Suprapubic skin (tissue), 4 donors: ENCODE results near the gene B9D1. TPM values are rescaled to one million over a fixed set of nuclear protein-coding genes. Genes with fewer than 3 reads are reported as not detected.
A peak's percentile ranks its signal among the peaks of the same experiment; 100 is the strongest.

Source experiments
- DNase-seq, 2 donors: peaks; one replicate each; pipeline ENCODE4 v3.0.0-alpha.2; 2019; ENCODE audit warnings: low spot score in 2 of 2
- H3K27ac ChIP-seq: fragments of 200-600 bp; sonication (generic); one replicate; pipeline ENCODE4 v1.5.1; 2019
- H3K27me3 ChIP-seq: fragments of 200-600 bp; sonication (generic); one replicate; pipeline ENCODE4 v1.5.1; 2019
- H3K36me3 ChIP-seq: fragments of 200-600 bp; sonication (generic); one replicate; pipeline ENCODE4 v1.5.1; 2019
- H3K4me1 ChIP-seq: fragments of 200-600 bp; sonication (generic); one replicate; pipeline ENCODE4 v1.5.1; 2019
- H3K4me3 ChIP-seq: fragments of 200-600 bp; sonication (generic); one replicate; pipeline ENCODE4 v1.5.1; 2019; ENCODE audit warnings: mild to moderate bottlenecking
- H3K9me3 ChIP-seq: fragments of 200-600 bp; sonication (generic); one replicate; pipeline ENCODE4 v1.5.1; 2019
- CTCF ChIP-seq, 2 donors: fragments of 200-600 bp in 1 of 2; fragments of 450-650 bp in 1 of 2; sonication (generic) in 1 of 2; IDR thresholded peaks; one replicate each; pipeline ENCODE4 v1.5.1; 2016 to 2019; ENCODE audit warnings: antibody characterized with exemption in 2 of 2, mild to moderate bottlenecking in 1 of 2, moderate library complexity in 1 of 2
- EP300 ChIP-seq: sonication (generic); formaldehyde crosslinking; IDR thresholded peaks from one replicate; pipeline ENCODE4 v1.6.1; 2017; ENCODE audit warnings: antibody characterized with exemption
- POLR2A ChIP-seq, 2 donors: fragments of 450-650 bp; IDR thresholded peaks; one replicate each; pipeline ENCODE4 v1.6.1; 2017; ENCODE audit warnings: antibody characterized with exemption in 2 of 2, mild to moderate bottlenecking in 2 of 2, moderate library complexity in 2 of 2
- POLR2AphosphoS5 ChIP-seq, 3 donors: sonication (generic); formaldehyde crosslinking; IDR thresholded peaks; one replicate each; pipeline ENCODE4 v1.6.1; 2017; ENCODE audit warnings: antibody characterized with exemption in 3 of 3
- WGBS: methylation state at CpG from one replicate; pipeline ENCODE4 v1.1.5; 2018; 5-methylcytosine and 5-hydroxymethylcytosine counted together
- total RNA-seq, 4 donors: library from RNA; depleted of rRNA; stranded (reverse); fragments of >200 nt; gene quantifications; one replicate each; pipeline ENCODE4 v1.1.0, GENCODE V29; 2016

B9D1 gene
- total RNA-seq, 4 donors from 2014 or later: 10.7 to 21.7 (median 17.3) TPM

DNA sequence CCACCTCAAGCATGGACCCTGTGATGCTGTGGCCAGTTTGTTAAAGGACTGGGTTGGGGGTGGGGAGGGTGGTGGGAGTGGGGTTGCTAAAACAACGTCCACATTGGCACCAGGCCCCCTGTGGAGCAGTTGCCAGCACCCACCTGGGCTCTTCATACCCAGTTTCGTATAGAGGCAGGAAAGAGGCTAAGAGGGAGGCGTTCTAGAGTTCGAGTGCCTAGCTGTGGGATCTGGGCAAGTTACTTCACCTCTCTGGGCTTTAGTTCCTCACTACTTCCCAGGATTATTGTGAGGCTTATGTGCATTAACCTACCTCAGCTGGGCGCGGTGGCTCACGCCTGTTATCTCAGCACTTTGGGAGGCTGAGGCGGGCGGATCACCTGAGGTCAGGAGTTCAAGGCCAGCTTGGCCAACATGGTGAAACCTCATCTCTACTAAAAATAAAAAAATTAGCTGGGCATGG, 23.0 kb upstream of the B9D1 start:
- TF ChIP-seq CTCF (IDR thresholded peaks at IDR 0.05) (no peak), EP300 (no peak), POLR2AphosphoS5 (IDR thresholded peaks at IDR 0.05) (no peak), POLR2A (IDR thresholded peaks at IDR 0.05) (no peak)
- WGBS: 42% methylated on average over 3 of the region's 9 CpGs
- peak overlapping the region; percentile 6 for H3K4me3 ChIP-seq
- H3K36me3 ChIP-seq: peaks cover 31% of the 10 kb centered on the region
- peak in 1 of 2 donors; percentile 64 for DNase-seq
- no peaks in the 10 kb centered on the region for H3K9me3 ChIP-seq
- no peaks in the 10 kb centered on the region for H3K27me3 ChIP-seq
- H3K27ac ChIP-seq: peak overlapping the region; percentile 93
- peaks cover 76% of the 10 kb centered on the region for H3K4me1 ChIP-seq

GRCh38 chr17:19384723-19385391, 22.3 kb upstream of the B9D1 start:
- Histone ChIP-seq H3K4me1 (peaks cover 78% of the 10 kb centered on the region), H3K36me3 (peaks cover 38% of the 10 kb centered on the region), H3K4me3 (peak overlapping the region; percentile 6), H3K9me3 (no peaks in the 10 kb centered on the region), H3K27ac (peak overlapping the region; percentile 93), H3K27me3 (no peaks in the 10 kb centered on the region)
- TF ChIP-seq POLR2AphosphoS5 (IDR thresholded peaks at IDR 0.05) (peak; percentile 7 to 87 (median 66)), CTCF (IDR thresholded peaks at IDR 0.05) (no peak), POLR2A (IDR thresholded peaks at IDR 0.05) (no peak), EP300 (no peak)
- DNase-seq: peak; percentile 93 to 95
- WGBS: 25% methylated on average over 16 of the region's 16 CpGs

GRCh38 chr17:19383681-19384470, 21.4 kb upstream of the B9D1 start:
- H3K9me3 ChIP-seq: no peaks in the 10 kb centered on the region
- H3K4me1 ChIP-seq: peaks cover 80% of the 10 kb centered on the region
- WGBS: 88% methylated on average over 2 of the region's 6 CpGs
- TF ChIP-seq POLR2AphosphoS5 (IDR thresholded peaks at IDR 0.05): no peak
- no peak for TF ChIP-seq CTCF (IDR thresholded peaks at IDR 0.05)
- no peak for TF ChIP-seq EP300
- TF ChIP-seq POLR2A (IDR thresholded peaks at IDR 0.05): no peak
- peaks cover 42% of the 10 kb centered on the region for H3K36me3 ChIP-seq
- peak overlapping the region; percentile 93 for H3K27ac ChIP-seq
- no peaks in the 10 kb centered on the region for H3K27me3 ChIP-seq
- peak in 1 of 2 donors; percentile 75 for DNase-seq
- no peak overlapping the region for H3K4me3 ChIP-seq

DNA sequence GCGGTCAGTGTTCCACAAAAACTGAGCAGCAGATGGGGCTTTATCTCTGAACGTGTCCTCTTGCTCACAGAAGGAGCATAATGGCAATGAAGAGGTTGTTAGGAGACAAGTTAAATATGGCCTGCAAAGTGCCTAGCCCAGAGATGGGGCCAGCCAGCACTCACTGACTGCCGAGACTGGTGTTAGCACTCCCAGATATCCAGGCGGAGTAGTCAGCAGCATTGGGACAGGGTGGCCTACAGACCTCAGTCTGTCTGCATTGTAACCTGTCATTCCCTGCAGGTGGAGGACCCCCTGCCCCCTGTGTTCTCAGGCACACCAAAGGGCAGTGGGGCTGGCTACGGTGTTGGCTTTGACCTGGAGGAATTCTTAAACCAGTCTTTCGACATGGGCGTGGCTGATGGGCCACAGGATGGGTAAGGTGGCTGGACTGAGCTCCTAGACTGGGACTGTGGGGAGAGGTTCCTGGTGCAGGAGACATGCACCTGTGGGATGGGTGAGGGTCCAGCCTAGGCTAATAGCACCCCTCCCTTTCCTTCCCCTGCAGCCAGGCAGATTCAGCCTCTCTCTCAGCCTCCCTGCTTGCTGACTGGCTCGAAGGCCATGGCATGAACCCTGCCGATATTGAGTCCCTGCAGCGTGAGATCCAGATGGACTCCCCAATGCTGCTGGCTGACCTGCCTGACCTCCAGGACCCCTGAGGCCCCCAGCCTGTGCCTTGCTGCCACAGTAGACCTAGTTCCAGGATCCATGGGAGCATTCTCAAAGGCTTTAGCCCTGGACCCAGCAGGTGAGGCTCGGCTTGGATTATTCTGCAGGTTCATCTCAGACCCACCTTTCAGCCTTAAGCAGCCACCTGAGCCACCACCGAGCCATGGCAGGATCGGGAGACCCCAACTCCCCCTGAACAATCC, 20.3 kb upstream of the B9D1 start:
- H3K4me1 ChIP-seq: peaks cover 73% of the 10 kb centered on the region
- peak in 1 of 2 donors; percentile 56 for DNase-seq
- 73% methylated on average over 8 of the region's 13 CpGs for WGBS

More for the DNA sequence above, 20.3 kb upstream of the B9D1 start:
- TF ChIP-seq CTCF (IDR thresholded peaks at IDR 0.05) (no peak), POLR2AphosphoS5 (IDR thresholded peaks at IDR 0.05) (no peak), EP300 (no peak), POLR2A (IDR thresholded peaks at IDR 0.05) (no peak)
- Histone ChIP-seq H3K27me3 (no peaks in the 10 kb centered on the region), H3K27ac (no peak overlapping the region), H3K36me3 (peaks cover 42% of the 10 kb centered on the region), H3K4me3 (no peak overlapping the region), H3K9me3 (no peaks in the 10 kb centered on the region)
